ENCODE results near the gene MYBPC2.

The MYBPC2 gene

DNA sequence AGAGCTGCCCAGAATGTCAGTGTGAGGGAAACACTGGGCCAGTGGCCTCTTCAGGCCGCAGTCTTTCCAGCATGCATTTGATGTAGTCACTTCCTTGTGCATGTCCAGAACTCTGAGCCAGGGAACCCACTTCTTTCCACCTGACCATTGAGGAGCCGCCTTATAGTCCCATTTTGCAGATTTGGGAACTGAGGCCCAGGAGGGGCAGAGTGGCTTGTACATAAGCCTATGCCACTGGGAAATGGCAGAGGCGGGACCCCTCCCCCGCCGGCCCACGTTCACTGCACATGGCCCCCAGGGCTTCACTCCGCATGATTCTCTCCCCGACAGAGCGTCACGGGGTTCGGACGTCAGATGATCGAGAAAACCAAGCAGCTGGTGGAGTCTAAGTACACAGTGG, 19.6 kb upstream of the MYBPC2 start:
- H3K9me3 ChIP-seq (ENCODE audit: insufficient read depth, low read length): no peaks in the 10 kb centered on the region
- peaks cover 68% of the 10 kb centered on the region for H3K36me3 ChIP-seq (ENCODE audit: insufficient read depth, insufficient read length, low read length)
- no peak for DNase-seq (ENCODE audit: low read depth, low spot score)
- H3K4me1 ChIP-seq (ENCODE audit: insufficient read depth, insufficient read length): peaks cover 3% of the 10 kb centered on the region
- TF ChIP-seq ZNF274 (IDR thresholded peaks at IDR 0.05; ENCODE audit: low read depth, low read length): no peak
- TF ChIP-seq SUZ12 (IDR thresholded peaks at IDR 0.05; ENCODE audit: extremely low read depth, insufficient read depth, insufficient read length): no peak
- TF ChIP-seq YY1 (IDR thresholded peaks at IDR 0.05; ENCODE audit: insufficient read depth, insufficient read length): no peak
- no peaks in the 10 kb centered on the region for H3K27me3 ChIP-seq (ENCODE audit: insufficient read depth, insufficient read length)
- no peak overlapping the region for H3K4me3 ChIP-seq (ENCODE audit: insufficient read length, low read depth)
- H3K9ac ChIP-seq (ENCODE audit: insufficient read length, low read depth): no peak overlapping the region

DNA sequence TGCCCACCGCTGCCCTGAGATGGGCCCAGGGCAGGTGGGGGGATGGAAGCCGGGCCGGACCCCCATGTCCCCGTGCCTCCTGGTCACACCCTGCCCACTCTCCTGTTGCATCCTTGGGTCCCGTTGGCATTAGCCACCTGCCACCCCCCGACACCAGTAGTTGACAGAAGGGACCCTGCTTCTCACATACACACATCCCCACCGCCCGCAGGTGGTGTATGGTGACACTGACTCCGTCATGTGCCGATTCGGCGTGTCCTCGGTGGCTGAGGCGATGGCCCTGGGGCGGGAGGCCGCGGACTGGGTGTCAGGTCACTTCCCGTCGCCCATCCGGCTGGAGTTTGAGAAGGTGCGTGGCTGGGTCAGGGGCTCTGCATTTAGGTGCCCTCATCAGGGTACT, 19.2 kb upstream of the MYBPC2 start:
- Histone ChIP-seq H3K36me3 (ENCODE audit: insufficient read depth, insufficient read length, low read length) (peaks cover 68% of the 10 kb centered on the region), H3K9me3 (ENCODE audit: insufficient read depth, low read length) (no peaks in the 10 kb centered on the region), H3K4me1 (ENCODE audit: insufficient read depth, insufficient read length) (peaks cover 3% of the 10 kb centered on the region), H3K9ac (ENCODE audit: insufficient read length, low read depth) (peak overlapping the region; percentile 21), H3K27me3 (ENCODE audit: insufficient read depth, insufficient read length) (no peaks in the 10 kb centered on the region), H3K4me3 (ENCODE audit: insufficient read length, low read depth) (no peak overlapping the region)
- TF ChIP-seq YY1 (IDR thresholded peaks at IDR 0.05; ENCODE audit: insufficient read depth, insufficient read length) (no peak), SUZ12 (IDR thresholded peaks at IDR 0.05; ENCODE audit: extremely low read depth, insufficient read depth, insufficient read length) (no peak), ZNF274 (IDR thresholded peaks at IDR 0.05; ENCODE audit: low read depth, low read length) (no peak)
- no peak for DNase-seq (ENCODE audit: low read depth, low spot score)

DNA sequence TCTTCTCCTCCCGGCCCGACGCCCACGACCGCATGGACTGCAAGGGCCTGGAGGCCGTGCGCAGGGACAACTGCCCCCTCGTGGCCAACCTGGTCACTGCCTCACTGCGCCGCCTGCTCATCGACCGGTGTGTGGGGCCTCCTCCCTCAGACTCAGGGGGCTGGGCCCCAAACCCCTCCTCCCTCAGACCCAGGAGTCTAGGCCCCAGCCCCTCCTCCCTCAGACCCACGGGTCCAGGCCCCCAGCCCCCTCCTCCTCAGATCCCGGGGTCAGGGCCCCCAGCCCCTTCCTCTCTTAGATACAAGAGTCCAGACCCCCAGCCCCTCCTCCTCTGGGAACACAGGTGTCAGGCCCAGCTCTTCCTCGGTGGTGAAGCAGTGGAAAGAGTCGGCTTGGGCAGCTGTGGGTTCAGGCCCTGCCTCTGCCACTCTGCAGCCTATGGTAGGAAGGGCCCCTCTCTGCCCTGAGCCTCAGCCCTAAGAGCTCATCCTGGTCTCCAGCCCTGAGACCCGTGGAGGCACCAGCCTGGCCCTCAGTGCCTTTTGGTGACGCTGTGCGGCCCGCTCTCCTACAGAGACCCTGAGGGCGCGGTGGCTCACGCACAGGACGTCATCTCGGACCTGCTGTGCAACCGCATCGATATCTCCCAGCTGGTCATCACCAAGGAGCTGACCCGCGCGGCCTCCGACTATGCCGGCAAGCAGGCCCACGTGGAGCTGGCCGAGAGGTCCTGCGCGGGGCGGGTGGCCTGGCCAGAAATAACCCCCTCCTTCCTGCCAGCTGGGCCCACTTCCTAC, 17.6 kb upstream of the MYBPC2 start:
- Histone ChIP-seq H3K9me3 (ENCODE audit: insufficient read depth, low read length) (no peaks in the 10 kb centered on the region), H3K9ac (ENCODE audit: insufficient read length, low read depth) (no peak overlapping the region), H3K27me3 (ENCODE audit: insufficient read depth, insufficient read length) (no peaks in the 10 kb centered on the region), H3K4me3 (ENCODE audit: insufficient read length, low read depth) (no peak overlapping the region), H3K36me3 (ENCODE audit: insufficient read depth, insufficient read length, low read length) (peaks cover 52% of the 10 kb centered on the region), H3K4me1 (ENCODE audit: insufficient read depth, insufficient read length) (peaks cover 6% of the 10 kb centered on the region)
- DNase-seq (ENCODE audit: low read depth, low spot score): peak; percentile 30
- no peak for TF ChIP-seq SUZ12 (IDR thresholded peaks at IDR 0.05; ENCODE audit: extremely low read depth, insufficient read depth, insufficient read length)
- TF ChIP-seq ZNF274 (IDR thresholded peaks at IDR 0.05; ENCODE audit: low read depth, low read length): no peak
- no peak for TF ChIP-seq YY1 (IDR thresholded peaks at IDR 0.05; ENCODE audit: insufficient read depth, insufficient read length)

DNA sequence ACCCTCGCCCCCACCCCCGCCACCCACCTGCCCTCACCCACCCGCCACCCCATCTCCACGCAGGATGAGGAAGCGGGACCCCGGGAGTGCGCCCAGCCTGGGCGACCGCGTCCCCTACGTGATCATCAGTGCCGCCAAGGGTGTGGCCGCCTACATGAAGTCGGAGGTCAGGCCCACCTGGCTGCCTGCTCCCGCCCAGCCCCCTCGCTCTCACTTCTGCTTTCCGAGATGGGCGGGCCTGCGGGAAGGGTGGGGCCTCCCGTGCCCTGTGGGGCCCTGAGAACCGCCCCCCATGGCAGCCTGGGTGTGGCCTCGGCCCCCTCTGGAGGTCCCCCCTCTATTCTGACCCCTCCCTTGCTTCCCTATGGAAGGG, 17.0 kb upstream of the MYBPC2 start:
- no peaks in the 10 kb centered on the region for H3K9me3 ChIP-seq (ENCODE audit: insufficient read depth, low read length)
- TF ChIP-seq ZNF274 (IDR thresholded peaks at IDR 0.05; ENCODE audit: low read depth, low read length) (no peak), YY1 (IDR thresholded peaks at IDR 0.05; ENCODE audit: insufficient read depth, insufficient read length) (no peak), SUZ12 (IDR thresholded peaks at IDR 0.05; ENCODE audit: extremely low read depth, insufficient read depth, insufficient read length) (no peak)
- H3K36me3 ChIP-seq (ENCODE audit: insufficient read depth, insufficient read length, low read length): peaks cover 47% of the 10 kb centered on the region
- no peak overlapping the region for H3K4me3 ChIP-seq (ENCODE audit: insufficient read length, low read depth)
- no peak overlapping the region for H3K9ac ChIP-seq (ENCODE audit: insufficient read length, low read depth)
- no peak for DNase-seq (ENCODE audit: low read depth, low spot score)
- H3K4me1 ChIP-seq (ENCODE audit: insufficient read depth, insufficient read length): peaks cover 6% of the 10 kb centered on the region
- H3K27me3 ChIP-seq (ENCODE audit: insufficient read depth, insufficient read length): no peaks in the 10 kb centered on the region

DNA sequence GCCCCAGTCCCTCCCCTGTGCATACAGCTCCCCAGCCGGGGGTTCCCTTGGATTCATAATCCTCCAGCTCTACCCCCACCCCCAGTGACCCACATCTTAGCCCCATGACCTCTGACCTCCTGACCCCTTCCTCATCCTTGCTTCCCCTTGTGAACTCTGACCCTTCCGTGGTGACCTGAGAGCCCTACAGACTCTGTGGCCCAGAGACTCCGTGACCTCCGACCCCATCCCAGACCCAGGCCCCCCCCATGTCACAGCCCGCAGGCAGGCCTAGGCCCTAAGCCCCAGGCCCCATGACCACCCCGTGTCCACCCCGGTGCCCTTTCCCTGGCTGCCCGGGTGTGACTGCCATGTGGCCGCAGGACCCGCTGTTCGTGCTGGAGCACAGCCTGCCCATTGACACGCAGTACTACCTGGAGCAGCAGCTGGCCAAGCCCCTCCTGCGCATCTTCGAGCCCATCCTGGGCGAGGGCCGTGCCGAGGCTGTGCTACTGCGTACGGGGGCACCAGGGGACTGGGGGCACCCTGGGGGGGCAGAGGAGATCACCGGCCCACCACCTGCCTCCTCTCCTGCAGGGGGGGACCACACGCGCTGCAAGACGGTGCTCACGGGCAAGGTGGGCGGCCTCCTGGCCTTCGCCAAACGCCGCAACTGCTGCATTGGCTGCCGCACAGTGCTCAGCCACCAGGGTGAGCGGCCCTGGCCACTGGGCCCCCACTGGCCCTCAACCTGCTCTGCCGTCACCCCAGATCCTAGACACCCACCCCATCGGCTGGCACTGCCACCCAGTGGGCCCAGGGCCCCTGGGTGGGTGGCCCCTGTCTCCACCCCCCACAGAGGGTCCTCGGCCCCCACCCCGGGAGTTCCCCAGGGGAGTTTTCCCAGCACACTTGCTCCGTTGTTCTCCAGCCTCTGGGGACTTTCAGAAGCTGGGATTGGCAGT, 16.4 kb upstream of the MYBPC2 start:
- peaks cover 6% of the 10 kb centered on the region for H3K4me1 ChIP-seq (ENCODE audit: insufficient read depth, insufficient read length)

DNA sequence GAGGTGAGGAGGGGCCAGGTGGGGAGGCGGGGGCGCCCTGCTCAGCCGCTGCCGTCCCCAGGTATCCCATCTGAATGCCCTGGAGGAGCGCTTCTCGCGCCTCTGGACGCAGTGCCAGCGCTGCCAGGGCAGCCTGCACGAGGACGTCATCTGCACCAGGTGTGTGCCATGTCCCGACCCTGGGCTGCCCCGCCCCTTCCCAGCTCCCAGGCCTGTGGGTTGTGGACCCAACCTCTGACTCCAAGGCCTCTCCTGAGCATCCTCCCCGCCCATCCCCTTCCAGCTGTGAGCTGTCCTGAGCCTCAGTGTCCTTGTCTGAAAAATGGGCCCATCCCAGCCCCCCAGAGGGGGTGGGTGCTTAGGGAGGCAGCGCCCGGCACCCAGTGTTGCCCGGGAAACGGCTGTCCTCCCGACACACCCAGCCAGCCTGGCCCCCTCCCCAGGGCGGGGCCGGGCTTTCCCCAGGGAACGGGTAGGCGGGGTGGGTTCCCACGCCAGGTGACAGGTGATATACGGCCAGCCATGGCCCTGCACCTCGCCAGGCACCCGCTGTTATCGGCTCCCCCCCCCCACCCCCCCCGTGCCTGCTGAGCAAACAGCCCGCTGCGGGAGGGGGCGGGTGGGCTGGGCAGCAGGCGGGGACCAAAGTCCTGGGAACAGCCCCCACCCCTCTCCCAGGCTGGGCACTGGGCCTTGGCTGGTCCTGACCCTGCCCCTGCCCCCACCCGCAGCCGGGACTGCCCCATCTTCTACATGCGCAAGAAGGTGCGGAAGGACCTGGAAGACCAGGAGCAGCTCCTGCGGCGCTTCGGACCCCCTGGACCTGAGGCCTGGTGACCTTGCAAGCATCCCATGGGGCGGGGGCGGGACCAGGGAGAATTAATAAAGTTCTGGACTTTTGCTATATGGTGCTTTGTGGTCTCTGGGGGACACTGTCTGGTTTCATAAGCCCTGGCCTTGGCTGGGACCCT, 15.3 kb upstream of the MYBPC2 start:
- H3K9ac ChIP-seq (ENCODE audit: insufficient read length, low read depth): no peak overlapping the region
- H3K27me3 ChIP-seq (ENCODE audit: insufficient read depth, insufficient read length): no peaks in the 10 kb centered on the region
- peaks cover 38% of the 10 kb centered on the region for H3K36me3 ChIP-seq (ENCODE audit: insufficient read depth, insufficient read length, low read length)
- no peak overlapping the region for H3K4me3 ChIP-seq (ENCODE audit: insufficient read length, low read depth)
- no peaks in the 10 kb centered on the region for H3K9me3 ChIP-seq (ENCODE audit: insufficient read depth, low read length)
- DNase-seq (ENCODE audit: low read depth, low spot score): no peak
- TF ChIP-seq SUZ12 (IDR thresholded peaks at IDR 0.05; ENCODE audit: extremely low read depth, insufficient read depth, insufficient read length) (no peak), ZNF274 (IDR thresholded peaks at IDR 0.05; ENCODE audit: low read depth, low read length) (no peak), YY1 (IDR thresholded peaks at IDR 0.05; ENCODE audit: insufficient read depth, insufficient read length) (no peak)
- H3K4me1 ChIP-seq (ENCODE audit: insufficient read depth, insufficient read length): peaks cover 6% of the 10 kb centered on the region

More for the DNA sequence above, 16.4 kb upstream of the MYBPC2 start:
- DNase-seq (ENCODE audit: low read depth, low spot score): no peak
- H3K36me3 ChIP-seq (ENCODE audit: insufficient read depth, insufficient read length, low read length): peaks cover 40% of the 10 kb centered on the region
- TF ChIP-seq SUZ12 (IDR thresholded peaks at IDR 0.05; ENCODE audit: extremely low read depth, insufficient read depth, insufficient read length): no peak
- TF ChIP-seq YY1 (IDR thresholded peaks at IDR 0.05; ENCODE audit: insufficient read depth, insufficient read length): no peak
- no peak for TF ChIP-seq ZNF274 (IDR thresholded peaks at IDR 0.05; ENCODE audit: low read depth, low read length)
- H3K9ac ChIP-seq (ENCODE audit: insufficient read length, low read depth): no peak overlapping the region
- no peak overlapping the region for H3K4me3 ChIP-seq (ENCODE audit: insufficient read length, low read depth)
- no peaks in the 10 kb centered on the region for H3K9me3 ChIP-seq (ENCODE audit: insufficient read depth, low read length)
- H3K27me3 ChIP-seq (ENCODE audit: insufficient read depth, insufficient read length): no peaks in the 10 kb centered on the region

Measured in NT2/D1 (cell line).